Muscle of back (tissue), 11 donors: ENCODE data around the gene LHFPL2. TPM values are rescaled to one million over a fixed set of nuclear protein-coding genes. Genes with fewer than 3 reads are reported as not detected.

Source experiments
- DNase-seq, 3 donors: peaks; one replicate each; pipeline versions ENCODE4 v3.0.0 to v3.0.0-alpha.2; 2013
- polyA plus RNA-seq, 10 donors: library from polyadenylated mRNA; unstranded; fragments of 120-200 nt; gene quantifications; one replicate each; pipeline ENCODE4 v1.2.1, GENCODE V29; 2013; ENCODE audit not compliant: insufficient read length in 10 of 10

Gene LHFPL2
- polyA plus RNA-seq, 10 donors, result 51.0 to 82.5 (median 59.4) TPM

GRCh38 chr5:78597974-78598371, 50.6 kb downstream of the LHFPL2 start:
- peak in 1 of 3 donors; percentile 30 for DNase-seq

GRCh38 chr5:78597068-78597973, 51.3 kb downstream of the LHFPL2 start:
- DNase-seq, result peak in 1 of 3 donors; percentile 35

- DNase-seq, result peak in 1 of 3 donors; percentile 31
Measured at GRCh38 chr5:78595458-78595921, 53.1 kb downstream of the LHFPL2 start.

GRCh38 chr5:78594610-78595457, 53.7 kb downstream of the LHFPL2 start:
- DNase-seq, result peak; percentile 90 to 95 (median 95)

GRCh38 chr5:78594021-78594420, 54.6 kb downstream of the LHFPL2 start:
- DNase-seq, result peak in 1 of 3 donors; percentile 37

GRCh38 chr5:78593465-78593864, 55.1 kb downstream of the LHFPL2 start:
- no peak for DNase-seq

- DNase-seq, result peak in 1 of 3 donors; percentile 29
Measured at GRCh38 chr5:78592735-78593386, 55.7 kb downstream of the LHFPL2 start.

- DNase-seq, result peak in 1 of 3 donors; percentile 35
Measured at GRCh38 chr5:78591972-78592700, 56.4 kb downstream of the LHFPL2 start.

- no peak for DNase-seq
Measured at GRCh38 chr5:78591138-78591612, 57.4 kb downstream of the LHFPL2 start.

- no peak for DNase-seq
Measured at GRCh38 chr5:78589923-78590322, 58.6 kb downstream of the LHFPL2 start.

- DNase-seq, result no peak
Measured at GRCh38 chr5:78588507-78588906, 60.1 kb downstream of the LHFPL2 start.

GRCh38 chr5:78587775-78588291, 60.7 kb downstream of the LHFPL2 start:
- peak in 1 of 3 donors; percentile 67 for DNase-seq

- peak in 1 of 3 donors; percentile 71 for DNase-seq
Measured at GRCh38 chr5:78587081-78587774, 61.3 kb downstream of the LHFPL2 start.

GRCh38 chr5:78586251-78586650, 62.3 kb downstream of the LHFPL2 start:
- DNase-seq, result peak in 2 of 3 donors; percentile 27 to 92

- DNase-seq, result peak in 1 of 3 donors; percentile 34
Measured at GRCh38 chr5:78578015-78578414, 70.6 kb downstream of the LHFPL2 start.

GRCh38 chr5:78577071-78577807, 71.3 kb downstream of the LHFPL2 start:
- DNase-seq, result peak in 2 of 3 donors; percentile 59 to 69

GRCh38 chr5:78576376-78576775, 72.2 kb downstream of the LHFPL2 start:
- no peak for DNase-seq

GRCh38 chr5:78574731-78575161, 73.8 kb downstream of the LHFPL2 start:
- no peak for DNase-seq

GRCh38 chr5:78574131-78574673, 74.4 kb downstream of the LHFPL2 start:
- DNase-seq, result no peak
